Naive B cell (primary cell): ENCODE measurements around the gene DNAAF1. TPM values are rescaled to one million over a fixed set of nuclear protein-coding genes. Genes with fewer than 3 reads are reported as not detected.

Experiments used
- ATAC-seq, 2 donors: fragments of 150-1000 bp; cut with Tn5 transposase; 2 replicates each; pipeline ENCODE4 v1.10.0; 2021; ENCODE audit warnings: low read depth in 2 of 2, mild to moderate bottlenecking in 2 of 2, moderate library complexity in 2 of 2
- DNase-seq: peaks from one replicate; pipeline ENCODE4 v3.0.0; 2022
- H3K27ac Mint-ChIP-seq, 6 donors: one replicate each; pipeline ENCODE4 v1.8.0; 2020 to 2022; ENCODE audit warnings: mild to moderate bottlenecking in 6 of 6, mixed read lengths in 6 of 6, moderate library complexity in 5 of 6, inconsistent platforms in 2 of 6
- H3K27me3 Mint-ChIP-seq, 3 donors: one replicate each; pipeline ENCODE4 v1.8.0; 2021 to 2022; ENCODE audit warnings: mixed read lengths in 3 of 3, mild to moderate bottlenecking in 1 of 3
- H3K36me3 Mint-ChIP-seq, 2 donors: one replicate each; pipeline ENCODE4 v1.8.0; 2020 to 2022; ENCODE audit warnings: mixed read lengths in 2 of 2, inconsistent platforms in 1 of 2, mild to moderate bottlenecking in 1 of 2
- H3K4me1 Mint-ChIP-seq, 3 donors: one replicate each; pipeline ENCODE4 v1.8.0; 2020 to 2022; ENCODE audit warnings: mixed read lengths in 3 of 3, inconsistent platforms in 1 of 3, mild to moderate bottlenecking in 1 of 3, moderate library complexity in 1 of 3
- H3K4me3 Mint-ChIP-seq, 8 donors: one replicate each; pipeline ENCODE4 v1.8.0; 2020 to 2022; ENCODE audit warnings: mild to moderate bottlenecking in 8 of 8, mixed read lengths in 8 of 8, moderate library complexity in 8 of 8, inconsistent platforms in 2 of 8
- H3K9me3 Mint-ChIP-seq, 7 donors: one replicate each; pipeline ENCODE4 v1.8.0; 2020 to 2022; ENCODE audit warnings: mixed read lengths in 7 of 7, mild to moderate bottlenecking in 5 of 7, inconsistent platforms in 2 of 7, moderate library complexity in 1 of 7
- polyA plus RNA-seq, 6 donors: library from polyadenylated mRNA; unstranded; fragments of 300-500 nt; fragmentation: Illumina TruSeq; gene quantifications; one replicate each; pipeline ENCODE4 v1.2.3, GENCODE V29; 2021; ENCODE audit warnings: low read depth in 6 of 6

The DNAAF1 gene
- polyA plus RNA-seq, 6 donors from 2014 or later = 0.43 TPM; not detected in 5

DNA sequence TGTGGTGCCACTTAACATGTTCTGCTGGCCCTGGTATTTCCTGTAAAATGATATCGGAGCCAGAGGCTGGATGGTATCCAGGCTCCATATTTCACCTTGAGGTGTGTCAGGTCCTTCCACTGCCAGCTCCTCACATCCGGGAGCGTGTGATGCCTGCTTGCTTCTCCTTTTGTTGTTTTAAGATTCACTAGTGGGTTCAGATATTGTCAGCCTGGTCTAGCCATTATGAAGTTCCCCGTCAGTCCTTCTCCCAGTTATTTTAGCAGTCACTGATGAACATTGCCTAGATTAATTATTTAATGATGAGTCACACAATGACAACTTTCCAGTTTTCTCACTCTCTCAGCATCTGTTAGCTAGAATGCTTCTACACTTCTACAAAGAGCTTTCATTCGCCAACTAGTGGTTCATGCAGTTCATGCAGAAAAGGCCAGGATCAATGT, 11.3 kb downstream of the DNAAF1 start:
- H3K36me3 Mint-ChIP-seq = no peaks in the 10 kb centered on the region
- H3K27me3 Mint-ChIP-seq = peaks cover 36 to 52% (median 49%) of the 10 kb centered on the region in 3 donors
- H3K4me3 Mint-ChIP-seq = no peak overlapping the region
- ATAC-seq (no peak), DNase-seq (no peak)
- no peaks in the 10 kb centered on the region for H3K4me1 Mint-ChIP-seq
- H3K27ac Mint-ChIP-seq = no peak overlapping the region
- H3K9me3 Mint-ChIP-seq = no peaks in the 10 kb centered on the region

- no peak for ATAC-seq
- Mint-ChIP-seq H3K27ac (peak overlapping the region in 1 of 6 donors; percentile 28), H3K36me3 (no peaks in the 10 kb centered on the region), H3K27me3 (peaks cover 43 to 60% (median 45%) of the 10 kb centered on the region in 3 donors), H3K4me1 (no peaks in the 10 kb centered on the region), H3K4me3 (no peak overlapping the region), H3K9me3 (no peaks in the 10 kb centered on the region)
- DNase-seq = no peak
These were observed 13.9 kb downstream of the DNAAF1 start for GRCh38 chr16:84159007-84159406.

DNA sequence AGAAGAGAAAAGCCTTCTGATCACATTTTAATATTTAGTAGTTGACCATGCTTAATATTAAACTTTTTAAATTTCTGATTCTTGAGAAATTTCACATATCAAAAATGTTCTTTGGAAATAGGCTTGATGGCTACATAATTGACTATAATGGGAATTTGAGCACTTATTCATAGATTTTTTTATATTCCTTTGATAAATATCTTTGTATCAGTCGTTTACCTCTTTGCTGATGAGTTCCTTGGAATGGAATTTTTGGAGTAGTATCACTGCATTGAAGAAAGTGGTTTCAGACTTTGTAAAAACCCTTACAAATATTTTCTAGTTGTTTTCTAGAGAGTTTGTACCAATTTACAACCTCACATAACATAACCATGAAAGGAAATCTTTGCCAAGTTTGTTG, 14.7 kb downstream of the DNAAF1 start:
- no peaks in the 10 kb centered on the region for H3K4me1 Mint-ChIP-seq
- ATAC-seq (no peak), DNase-seq (no peak)
- no peaks in the 10 kb centered on the region for H3K36me3 Mint-ChIP-seq
- H3K4me3 Mint-ChIP-seq = no peak overlapping the region
- H3K27me3 Mint-ChIP-seq = peaks cover 46 to 68% (median 49%) of the 10 kb centered on the region in 3 donors
- no peak overlapping the region for H3K27ac Mint-ChIP-seq
- no peaks in the 10 kb centered on the region for H3K9me3 Mint-ChIP-seq

DNA sequence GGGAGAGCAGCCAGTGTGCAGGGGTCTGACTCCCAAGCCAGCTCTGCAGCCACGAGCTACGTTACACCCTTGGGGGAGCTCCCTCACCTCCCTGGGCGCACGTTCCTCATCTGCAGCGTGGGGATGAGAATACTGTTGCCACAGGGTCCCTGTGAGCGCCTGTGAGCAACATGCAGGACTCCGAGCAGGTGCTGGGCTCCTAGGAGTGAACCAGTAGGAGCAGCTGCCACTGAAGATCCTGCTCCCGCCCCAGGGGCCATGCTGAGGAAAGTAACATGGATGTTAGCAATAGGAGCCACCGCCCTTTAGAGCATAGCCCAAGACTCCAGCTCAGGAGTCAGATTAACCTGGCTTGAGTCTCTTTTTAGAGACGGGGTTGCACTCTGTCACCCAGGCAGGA, 15.9 kb downstream of the DNAAF1 start:
- DNase-seq (no peak), ATAC-seq (no peak)
- H3K27me3 Mint-ChIP-seq = peaks cover 40 to 72% (median 45%) of the 10 kb centered on the region in 3 donors
- no peak overlapping the region for H3K27ac Mint-ChIP-seq
- H3K36me3 Mint-ChIP-seq = no peaks in the 10 kb centered on the region
- no peaks in the 10 kb centered on the region for H3K9me3 Mint-ChIP-seq
- H3K4me1 Mint-ChIP-seq = no peaks in the 10 kb centered on the region
- no peak overlapping the region for H3K4me3 Mint-ChIP-seq

DNA sequence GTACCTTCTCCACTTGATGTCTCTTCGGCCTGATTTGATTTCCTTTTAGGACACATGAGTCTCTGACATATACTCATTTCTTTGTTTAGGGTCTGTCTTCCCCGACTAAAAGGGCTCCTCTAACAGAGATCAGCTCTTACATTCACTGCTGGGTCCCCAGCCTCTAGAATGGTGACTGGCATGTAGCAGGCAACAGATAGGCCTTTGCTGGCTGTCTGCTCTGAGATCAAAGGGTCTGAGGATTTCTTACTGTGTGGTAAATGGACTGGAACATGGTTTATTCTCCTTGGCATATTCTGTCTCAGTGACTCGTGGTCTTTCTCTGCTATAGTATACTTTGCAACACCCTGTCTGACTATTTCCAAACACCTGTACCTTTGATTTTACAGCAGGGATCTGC, 16.7 kb downstream of the DNAAF1 start:
- DNase-seq (no peak), ATAC-seq (no peak)
- no peak overlapping the region for H3K27ac Mint-ChIP-seq
- no peaks in the 10 kb centered on the region for H3K36me3 Mint-ChIP-seq
- peaks cover 35 to 64% (median 39%) of the 10 kb centered on the region in 3 donors for H3K27me3 Mint-ChIP-seq
- H3K4me3 Mint-ChIP-seq = no peak overlapping the region
- H3K9me3 Mint-ChIP-seq = no peaks in the 10 kb centered on the region
- H3K4me1 Mint-ChIP-seq = no peaks in the 10 kb centered on the region

- no peaks in the 10 kb centered on the region for H3K36me3 Mint-ChIP-seq
- no peaks in the 10 kb centered on the region for H3K4me1 Mint-ChIP-seq
- H3K4me3 Mint-ChIP-seq = no peak overlapping the region
- H3K9me3 Mint-ChIP-seq = no peaks in the 10 kb centered on the region
- no peak for DNase-seq
- no peak for ATAC-seq
- peaks cover 27 to 54% (median 28%) of the 10 kb centered on the region in 3 donors for H3K27me3 Mint-ChIP-seq
- no peak overlapping the region for H3K27ac Mint-ChIP-seq
These were observed 20.6 kb downstream of the DNAAF1 start for GRCh38 chr16:84165746-84166145.

DNA sequence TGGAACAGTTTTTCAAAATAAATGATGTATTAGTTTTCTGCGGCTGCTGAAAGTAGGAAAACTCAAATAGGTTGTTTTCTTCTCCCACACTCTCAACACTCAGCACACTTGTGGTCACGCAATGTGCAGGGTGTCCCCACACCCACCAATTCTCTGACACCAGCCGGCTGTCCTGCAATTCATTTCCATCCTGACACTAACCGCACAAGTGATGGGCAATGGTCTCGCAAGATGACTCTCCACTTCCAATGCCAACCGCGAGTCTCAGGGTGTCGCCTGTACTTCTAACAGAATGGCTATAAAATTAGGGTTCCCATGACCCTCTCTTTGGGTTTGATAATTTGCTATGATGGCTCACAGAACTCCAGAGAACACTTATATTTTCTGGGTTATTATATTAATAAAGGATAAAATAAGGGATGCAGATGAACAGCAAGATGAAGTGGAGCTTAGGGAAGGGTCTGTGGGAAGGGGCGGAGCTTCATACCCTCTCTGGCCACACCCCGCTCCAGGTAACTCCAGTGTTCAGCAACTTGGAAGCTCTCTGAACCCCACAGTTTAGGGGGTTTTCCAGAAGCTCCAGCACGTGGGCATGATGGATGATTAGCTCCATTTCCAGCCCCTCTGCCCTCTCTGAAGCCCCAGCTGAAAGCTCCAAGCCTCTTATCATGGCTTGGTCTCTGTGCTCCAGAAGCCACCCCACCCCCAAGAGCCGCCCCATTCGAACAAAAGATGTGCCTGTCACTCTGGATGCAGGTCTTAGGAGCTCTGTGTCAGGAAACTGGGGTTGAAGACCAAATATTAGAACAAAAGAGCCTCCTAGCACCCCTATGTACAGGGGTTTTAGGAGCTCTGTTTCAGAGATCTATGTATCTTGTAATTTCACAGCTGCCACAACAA, 21.9 kb downstream of the DNAAF1 start:
- Mint-ChIP-seq H3K9me3 (no peaks in the 10 kb centered on the region), H3K27ac (no peak overlapping the region), H3K4me1 (no peaks in the 10 kb centered on the region), H3K4me3 (no peak overlapping the region), H3K36me3 (no peaks in the 10 kb centered on the region), H3K27me3 (peaks cover 21 to 46% (median 28%) of the 10 kb centered on the region in 3 donors)
- DNase-seq (no peak), ATAC-seq (no peak)

DNA sequence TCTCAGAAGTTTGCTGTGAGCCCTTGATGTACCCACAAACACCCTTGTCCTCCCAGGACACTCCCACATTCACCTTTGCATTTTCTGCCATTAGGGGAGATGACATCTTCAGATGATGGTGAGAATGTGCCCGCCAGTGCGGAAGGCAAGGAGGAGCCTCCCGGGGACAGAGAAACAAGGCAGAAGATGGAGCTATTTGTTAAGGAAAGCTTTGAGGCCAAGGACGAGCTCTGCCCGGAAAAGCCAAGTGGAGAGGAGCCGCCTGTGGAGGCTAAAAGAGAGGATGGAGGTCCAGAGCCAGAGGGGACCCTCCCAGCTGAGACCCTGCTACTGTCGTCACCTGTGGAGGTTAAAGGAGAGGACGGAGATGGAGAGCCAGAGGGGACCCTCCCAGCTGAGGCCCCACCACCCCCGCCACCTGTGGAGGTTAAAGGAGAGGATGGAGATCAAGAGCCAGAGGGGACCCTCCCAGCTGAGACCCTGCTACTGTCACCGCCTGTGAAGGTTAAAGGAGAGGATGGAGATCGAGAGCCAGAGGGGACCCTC, 24.7 kb downstream of the DNAAF1 start:
- Mint-ChIP-seq H3K9me3 (no peaks in the 10 kb centered on the region), H3K36me3 (no peaks in the 10 kb centered on the region), H3K27me3 (peaks cover 9 to 27% (median 27%) of the 10 kb centered on the region in 3 donors), H3K4me1 (no peaks in the 10 kb centered on the region), H3K27ac (no peak overlapping the region), H3K4me3 (no peak overlapping the region)
- ATAC-seq (no peak), DNase-seq (no peak)

- DNase-seq (no peak), ATAC-seq (no peak)
- no peaks in the 10 kb centered on the region for H3K9me3 Mint-ChIP-seq
- peak overlapping the region in 1 of 6 donors; percentile 18 for H3K27ac Mint-ChIP-seq
- H3K36me3 Mint-ChIP-seq = no peaks in the 10 kb centered on the region
- peaks cover 5 to 12% (median 10%) of the 10 kb centered on the region in 3 donors for H3K27me3 Mint-ChIP-seq
- H3K4me1 Mint-ChIP-seq = peaks cover 6 to 11% (median 8%) of the 10 kb centered on the region in 3 donors
- no peak overlapping the region for H3K4me3 Mint-ChIP-seq
These were observed 29.3 kb downstream of the DNAAF1 start for GRCh38 chr16:84174396-84174795.

DNA sequence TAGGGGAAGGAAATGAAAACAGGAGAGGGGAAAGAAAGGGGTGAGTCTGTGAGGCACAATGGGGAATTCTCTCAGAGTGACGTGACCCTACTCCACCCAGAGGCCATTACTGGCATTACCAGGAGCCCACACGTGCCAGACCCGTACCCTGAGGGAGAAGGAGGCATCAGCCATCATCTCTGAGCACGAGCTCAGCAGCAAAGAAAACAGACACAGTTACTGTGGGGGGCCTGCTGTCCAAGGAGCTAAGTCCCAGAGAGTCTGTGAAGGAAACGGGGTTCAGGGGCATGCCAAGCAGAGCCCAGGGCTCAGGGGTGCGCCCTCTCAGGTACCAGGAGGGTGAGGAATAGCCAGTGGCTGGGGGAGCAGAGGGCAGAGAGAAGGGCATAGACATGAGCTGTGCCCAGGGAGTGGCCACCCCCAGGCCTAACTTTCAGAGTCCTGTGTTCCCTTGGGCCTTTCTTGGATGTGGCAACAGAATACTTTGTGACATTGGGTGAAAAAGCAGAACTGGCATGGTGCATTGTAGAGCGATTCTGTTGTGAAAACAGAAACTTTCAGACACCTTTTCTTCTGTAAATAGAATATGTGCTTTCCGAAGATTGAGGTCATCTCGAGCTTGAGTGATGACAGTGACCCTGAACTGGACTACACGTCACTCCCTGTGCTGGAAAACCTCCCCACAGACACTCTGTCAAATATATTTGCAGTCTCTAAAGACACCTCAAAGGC, 30.4 kb downstream of the DNAAF1 start:
- peaks cover 6 to 11% (median 8%) of the 10 kb centered on the region in 3 donors for H3K4me1 Mint-ChIP-seq
- no peak overlapping the region for H3K4me3 Mint-ChIP-seq
- no peaks in the 10 kb centered on the region for H3K9me3 Mint-ChIP-seq
- ATAC-seq (peak; percentile 94 to 98), DNase-seq (peak; percentile 31)
- no peaks in the 10 kb centered on the region for H3K36me3 Mint-ChIP-seq
- peaks cover 0 to 6% (median 0%) of the 10 kb centered on the region in 3 donors for H3K27me3 Mint-ChIP-seq
- peak overlapping the region in 2 of 6 donors; percentile 25 to 58 for H3K27ac Mint-ChIP-seq

GRCh38 chr16:84176192-84177053, 31.3 kb downstream of the DNAAF1 start:
- H3K27me3 Mint-ChIP-seq = peaks cover 0 to 6% (median 0%) of the 10 kb centered on the region in 3 donors
- ATAC-seq (no peak), DNase-seq (no peak)
- H3K4me1 Mint-ChIP-seq = peaks cover 6 to 11% (median 8%) of the 10 kb centered on the region in 3 donors
- peak overlapping the region in 1 of 6 donors; percentile 58 for H3K27ac Mint-ChIP-seq
- H3K4me3 Mint-ChIP-seq = no peak overlapping the region
- no peaks in the 10 kb centered on the region for H3K36me3 Mint-ChIP-seq
- no peaks in the 10 kb centered on the region for H3K9me3 Mint-ChIP-seq

DNA sequence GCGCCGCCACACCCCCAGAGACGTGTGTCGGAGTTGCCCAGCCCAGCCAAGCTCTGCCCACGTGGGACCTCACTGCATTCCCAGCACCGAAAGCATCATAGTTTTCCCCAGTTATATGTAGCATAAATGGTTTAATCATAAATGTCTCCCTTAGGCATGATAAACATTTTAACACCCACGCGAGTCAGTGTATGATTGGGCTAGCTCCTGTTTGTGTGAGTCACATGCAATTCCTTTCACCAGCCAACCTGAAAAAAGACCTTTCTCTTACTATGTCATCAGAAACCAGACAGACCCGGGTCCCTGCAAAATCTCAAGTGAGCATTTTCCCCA, 32.6 kb downstream of the DNAAF1 start:
- Mint-ChIP-seq H3K4me1 (peaks cover 6 to 11% (median 8%) of the 10 kb centered on the region in 3 donors), H3K4me3 (no peak overlapping the region), H3K9me3 (no peaks in the 10 kb centered on the region), H3K27ac (peak overlapping the region in 1 of 6 donors; percentile 77), H3K36me3 (peaks cover 0 to 2% of the 10 kb centered on the region in 2 donors), H3K27me3 (peaks cover 0 to 4% (median 0%) of the 10 kb centered on the region in 3 donors)
- DNase-seq (no peak), ATAC-seq (no peak)
